ENCODE measurements around the gene DAP. TPM values are rescaled to one million over a fixed set of nuclear protein-coding genes. Genes with fewer than 3 reads are reported as not detected.
A peak's percentile ranks its signal among the peaks of the same experiment; 100 is the strongest.

The DAP gene
- total and polyA plus RNA-seq, 4 donors = 49.9 to 131 (median 70.3) TPM

DNA sequence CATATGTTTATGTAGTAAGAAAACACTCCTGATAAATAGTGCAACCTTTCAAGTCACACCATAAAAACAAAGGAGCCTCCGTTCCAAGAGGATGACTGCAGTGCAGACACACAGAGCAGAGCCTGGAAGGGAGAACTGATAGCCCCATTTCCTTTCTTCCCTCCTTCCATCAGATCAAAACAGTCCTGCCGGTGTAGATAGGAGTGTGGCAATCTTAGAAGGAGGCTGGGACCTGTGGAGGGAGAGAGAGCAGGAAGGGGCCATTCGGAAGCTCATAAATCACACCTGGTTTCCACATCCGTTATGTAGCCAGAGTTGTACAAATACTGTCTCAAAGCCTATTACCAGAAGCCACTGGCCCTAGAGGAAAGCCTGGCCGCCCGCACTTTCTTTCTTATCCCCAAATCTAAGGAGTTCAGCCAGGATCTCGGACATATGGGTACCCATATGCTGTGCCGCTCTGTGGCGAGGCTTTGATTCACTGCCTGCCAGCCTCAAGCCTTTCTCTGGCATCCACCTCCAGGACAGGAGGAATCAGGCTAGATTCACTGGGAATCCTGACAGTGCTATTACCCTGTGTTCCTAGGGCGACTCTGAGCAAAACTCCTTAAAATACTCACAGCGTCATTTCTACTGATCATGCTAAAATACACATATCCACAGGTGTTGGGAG lies 26.9 kb downstream of the DAP start:
- WGBS, 2 donors = 52 to 67% methylated on average over 11 of the region's 11 CpGs
- Histone ChIP-seq H3K27ac (ENCODE audit: low read depth in 1 of 2, low read length in 1 of 2) (no peak overlapping the region), H3K9me3 (ENCODE audit: control insufficient read depth in 4 of 4, insufficient read depth in 3 of 4, low read length in 3 of 4) (peaks cover 0 to 2% (median 0%) of the 10 kb centered on the region in 4 donors), H3K36me3 (ENCODE audit: control insufficient read depth in 4 of 4, insufficient read depth in 4 of 4, low read length in 4 of 4) (peaks cover 0 to 16% (median 11%) of the 10 kb centered on the region in 4 donors), H3K4me1 (ENCODE audit: control insufficient read depth in 5 of 5, insufficient read depth in 5 of 5, low read length in 5 of 5) (peaks cover 0 to 25% (median 3%) of the 10 kb centered on the region in 5 donors), H3K4me3 (no peak overlapping the region), H3K9ac (ENCODE audit: insufficient read depth in 1 of 2, low read length in 2 of 2) (no peak overlapping the region), H3K27me3 (ENCODE audit: control insufficient read depth in 3 of 3, insufficient read depth in 3 of 3, low read length in 2 of 3) (no peaks in the 10 kb centered on the region)
- TF ChIP-seq, protein P1, sequence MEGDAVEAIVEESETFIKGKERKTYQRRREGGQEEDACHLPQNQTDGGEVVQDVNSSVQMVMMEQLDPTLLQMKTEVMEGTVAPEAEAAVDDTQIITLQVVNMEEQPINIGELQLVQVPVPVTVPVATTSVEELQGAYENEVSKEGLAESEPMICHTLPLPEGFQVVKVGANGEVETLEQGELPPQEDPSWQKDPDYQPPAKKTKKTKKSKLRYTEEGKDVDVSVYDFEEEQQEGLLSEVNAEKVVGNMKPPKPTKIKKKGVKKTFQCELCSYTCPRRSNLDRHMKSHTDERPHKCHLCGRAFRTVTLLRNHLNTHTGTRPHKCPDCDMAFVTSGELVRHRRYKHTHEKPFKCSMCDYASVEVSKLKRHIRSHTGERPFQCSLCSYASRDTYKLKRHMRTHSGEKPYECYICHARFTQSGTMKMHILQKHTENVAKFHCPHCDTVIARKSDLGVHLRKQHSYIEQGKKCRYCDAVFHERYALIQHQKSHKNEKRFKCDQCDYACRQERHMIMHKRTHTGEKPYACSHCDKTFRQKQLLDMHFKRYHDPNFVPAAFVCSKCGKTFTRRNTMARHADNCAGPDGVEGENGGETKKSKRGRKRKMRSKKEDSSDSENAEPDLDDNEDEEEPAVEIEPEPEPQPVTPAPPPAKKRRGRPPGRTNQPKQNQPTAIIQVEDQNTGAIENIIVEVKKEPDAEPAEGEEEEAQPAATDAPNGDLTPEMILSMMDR (IDR thresholded peaks at IDR 0.05; ENCODE audit: control extremely low read depth, extremely low read depth) = no peak
- DNase-seq (peak in 1 of 3 donors; percentile 16), ATAC-seq (ENCODE audit: insufficient read depth, low FRiP score) (no peak)

GRCh38 chr5:10733426-10733825 lies 27.6 kb downstream of the DAP start:
- Histone ChIP-seq H3K36me3 (ENCODE audit: control insufficient read depth in 4 of 4, insufficient read depth in 4 of 4, low read length in 4 of 4) (peaks cover 0 to 16% (median 11%) of the 10 kb centered on the region in 4 donors), H3K4me1 (ENCODE audit: control insufficient read depth in 5 of 5, insufficient read depth in 5 of 5, low read length in 5 of 5) (peaks cover 0 to 23% (median 3%) of the 10 kb centered on the region in 5 donors), H3K27me3 (ENCODE audit: control insufficient read depth in 3 of 3, insufficient read depth in 3 of 3, low read length in 2 of 3) (no peaks in the 10 kb centered on the region), H3K9me3 (ENCODE audit: control insufficient read depth in 4 of 4, insufficient read depth in 3 of 4, low read length in 3 of 4) (peaks cover 0 to 2% (median 0%) of the 10 kb centered on the region in 4 donors), H3K4me3 (no peak overlapping the region), H3K27ac (ENCODE audit: low read depth in 1 of 2, low read length in 1 of 2) (no peak overlapping the region), H3K9ac (ENCODE audit: insufficient read depth in 1 of 2, low read length in 2 of 2) (no peak overlapping the region)
- ATAC-seq (ENCODE audit: insufficient read depth, low FRiP score) (no peak), DNase-seq (no peak)
- WGBS, 2 donors = 90 to 93% methylated on average over 2 of the region's 2 CpGs
- TF ChIP-seq, protein P1 (IDR thresholded peaks at IDR 0.05; ENCODE audit: control extremely low read depth, extremely low read depth) = no peak

GRCh38 chr5:10731913-10732312 lies 29.1 kb downstream of the DAP start:
- no peak for DNase-seq

More at GRCh38 chr5:10731913-10732312, 29.1 kb downstream of the DAP start:
- H3K27ac ChIP-seq (ENCODE audit: low read depth in 1 of 2, low read length in 1 of 2) = no peak overlapping the region
- TF ChIP-seq, protein P1 (IDR thresholded peaks at IDR 0.05; ENCODE audit: control extremely low read depth, extremely low read depth) = no peak
- no peaks in the 10 kb centered on the region for H3K27me3 ChIP-seq (ENCODE audit: control insufficient read depth in 3 of 3, insufficient read depth in 3 of 3, low read length in 2 of 3)
- no peak overlapping the region for H3K9ac ChIP-seq (ENCODE audit: insufficient read depth in 1 of 2, low read length in 2 of 2)
- no peak for ATAC-seq (ENCODE audit: insufficient read depth, low FRiP score)
- 67 to 86% methylated on average over 1 of the region's 1 CpG for WGBS, 2 donors
- peaks cover 3 to 27% (median 3%) of the 10 kb centered on the region in 5 donors for H3K4me1 ChIP-seq (ENCODE audit: control insufficient read depth in 5 of 5, insufficient read depth in 5 of 5, low read length in 5 of 5)
- H3K36me3 ChIP-seq (ENCODE audit: control insufficient read depth in 4 of 4, insufficient read depth in 4 of 4, low read length in 4 of 4) = peaks cover 0 to 18% (median 9%) of the 10 kb centered on the region in 4 donors
- no peak overlapping the region for H3K4me3 ChIP-seq
- peaks cover 0 to 2% (median 0%) of the 10 kb centered on the region in 4 donors for H3K9me3 ChIP-seq (ENCODE audit: control insufficient read depth in 4 of 4, insufficient read depth in 3 of 4, low read length in 3 of 4)
